Stimulated activated naive CD4-positive, alpha-beta T cell (primary cell): ENCODE data around the gene NHP2.
"Not testable (repeated sequence)": the region's sequence is repeated elsewhere in the genome, so short reads cannot be mapped to it uniquely, and the experiment has no call there.

Experiments used
- DNase-seq, 6 experiments: peaks; one replicate each; lab custom pipeline; 2025; lab: John Stamatoyannopoulos, UW

Gene NHP2

GRCh38 chr5:178153530-178154340 is at the start of gene NHP2:
Gene NHP2 (minus strand): TSS chr5:178153885. CDS start chr5:178153817, 68 bp downstream.
- peak; percentile 94 to 97 (median 96) for DNase-seq

DNA sequence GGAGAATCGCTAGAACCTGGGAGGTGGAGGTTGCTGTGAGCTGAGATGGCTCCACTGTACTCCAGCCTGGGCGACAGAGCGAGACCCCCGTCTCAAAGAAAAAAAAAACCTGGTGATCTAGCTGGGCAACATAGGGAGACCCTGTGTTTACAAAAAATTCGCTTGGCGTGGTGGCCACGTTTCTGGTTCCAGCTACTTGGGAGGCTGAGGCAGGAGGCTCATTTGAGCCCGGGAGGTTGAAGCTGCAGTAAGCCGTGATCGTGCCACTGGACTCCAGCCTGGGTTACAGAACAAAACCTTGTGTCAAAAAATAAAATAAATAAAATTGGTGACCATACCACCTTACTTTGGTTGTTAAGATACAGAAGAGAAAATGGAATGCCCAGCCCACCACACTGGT is 48.9 kb upstream of the NHP2 start:
- DNase-seq, result no peak

DNA sequence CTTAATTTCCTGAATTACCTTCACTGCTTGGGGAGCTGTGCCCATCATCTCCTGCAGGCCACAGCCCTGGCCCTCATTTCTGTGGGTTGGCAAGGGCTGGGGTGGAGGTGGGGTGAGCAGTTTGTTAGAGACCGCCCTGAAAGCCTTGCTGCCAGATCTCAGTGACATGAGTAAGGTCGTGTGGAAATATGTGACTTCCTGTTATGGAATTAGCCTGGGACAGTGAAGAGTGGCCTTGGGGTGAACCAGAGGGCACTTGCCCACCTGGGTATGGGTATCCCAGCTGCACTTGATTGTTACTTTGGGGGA is 48.2 kb upstream of the NHP2 start:
- no peak for DNase-seq

DNA sequence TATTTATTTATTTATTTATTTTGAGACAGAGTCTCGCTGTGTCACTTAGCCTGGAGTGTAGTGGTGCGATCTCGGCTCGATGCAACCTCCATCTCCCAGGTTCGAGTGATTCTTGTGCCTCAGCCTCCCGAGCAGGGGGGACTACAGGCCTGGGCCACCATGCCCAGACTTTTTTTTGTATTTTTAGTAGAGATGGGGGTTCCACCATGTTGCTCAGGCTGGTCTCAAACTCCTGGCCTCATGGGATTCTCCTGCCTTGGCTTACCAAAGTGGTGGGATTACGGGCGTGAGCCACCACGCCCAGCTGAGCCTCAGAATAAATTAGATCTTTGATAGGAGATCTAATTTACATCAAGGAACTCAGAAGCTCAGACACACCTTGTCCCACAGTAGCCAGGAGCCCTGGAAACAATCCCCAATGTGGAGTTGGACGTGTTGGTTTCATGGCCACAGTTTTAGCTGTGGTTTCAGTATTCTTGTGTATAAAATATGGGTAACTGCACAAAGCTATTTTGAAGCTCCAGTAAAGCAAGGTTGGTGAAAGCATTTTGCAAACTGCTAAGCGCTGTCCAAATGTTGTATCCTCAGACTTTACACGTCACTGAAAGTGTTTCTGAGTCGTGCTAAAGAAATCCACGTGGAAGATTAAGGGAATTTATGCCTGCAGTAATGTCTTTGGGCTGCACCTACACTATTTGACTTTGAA is 47.7 kb upstream of the NHP2 start:
- no peak for DNase-seq

- DNase-seq, result no peak
Observed at GRCh38 chr5:178199581-178200434, 46.1 kb upstream of the NHP2 start.

DNA sequence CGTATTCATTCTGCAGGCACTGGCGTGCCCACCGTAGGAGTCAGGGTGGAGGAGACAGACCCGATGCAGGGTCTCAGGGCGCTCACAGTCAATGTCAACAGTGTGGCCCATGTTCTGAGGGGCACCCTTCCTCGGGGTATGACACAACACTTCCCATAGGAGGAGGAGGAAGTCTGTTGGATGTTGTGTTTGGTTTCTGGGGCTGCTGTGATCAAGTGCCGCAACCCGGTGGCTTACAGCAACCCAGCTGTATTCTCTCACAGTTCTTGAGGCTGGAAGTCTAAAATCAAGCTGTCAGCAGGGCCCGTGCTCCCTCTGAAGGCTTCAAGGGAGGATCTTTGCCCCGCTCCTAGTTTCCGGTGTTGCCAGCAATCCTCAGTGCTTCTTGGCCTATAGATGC is 45.0 kb upstream of the NHP2 start:
- no peak for DNase-seq

GRCh38 chr5:178198151-178198550 is 44.5 kb upstream of the NHP2 start:
- DNase-seq, result not testable (repeated sequence)

GRCh38 chr5:178196986-178197385 is 43.3 kb upstream of the NHP2 start:
- no peak for DNase-seq

GRCh38 chr5:178196281-178196812 is 42.7 kb upstream of the NHP2 start:
- no peak for DNase-seq

- DNase-seq, result no peak
Observed at GRCh38 chr5:178194026-178194425, 40.3 kb upstream of the NHP2 start.

DNA sequence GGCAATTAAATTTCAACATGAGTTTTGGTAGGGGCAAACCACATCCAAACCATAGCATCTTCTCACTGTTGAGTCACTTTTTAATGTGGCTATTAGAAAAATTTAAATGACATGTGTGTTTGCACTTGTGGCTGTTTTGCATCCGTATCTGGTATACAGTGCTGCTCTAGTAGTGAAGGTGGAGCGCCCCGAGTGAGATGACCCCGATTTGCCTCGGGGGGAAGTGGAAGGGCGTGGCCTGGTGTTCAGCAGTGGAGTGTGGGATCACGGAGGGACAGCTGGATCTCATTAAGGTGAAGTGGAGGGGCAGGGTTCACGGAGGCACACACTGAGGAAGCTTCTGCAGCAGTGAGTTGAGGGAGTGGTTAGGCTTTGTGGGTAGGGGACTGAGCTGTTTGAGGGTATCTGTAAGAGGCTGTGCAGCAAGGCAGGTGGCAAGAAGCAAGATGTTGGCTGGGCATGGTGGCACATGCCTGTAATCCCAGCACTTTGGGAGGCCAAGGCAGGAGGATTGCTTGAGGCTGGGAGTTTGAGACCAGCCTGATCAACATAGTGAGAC is 39.6 kb upstream of the NHP2 start:
- DNase-seq, result no peak

GRCh38 chr5:178192787-178193186 is 39.1 kb upstream of the NHP2 start:
- DNase-seq, result no peak

DNA sequence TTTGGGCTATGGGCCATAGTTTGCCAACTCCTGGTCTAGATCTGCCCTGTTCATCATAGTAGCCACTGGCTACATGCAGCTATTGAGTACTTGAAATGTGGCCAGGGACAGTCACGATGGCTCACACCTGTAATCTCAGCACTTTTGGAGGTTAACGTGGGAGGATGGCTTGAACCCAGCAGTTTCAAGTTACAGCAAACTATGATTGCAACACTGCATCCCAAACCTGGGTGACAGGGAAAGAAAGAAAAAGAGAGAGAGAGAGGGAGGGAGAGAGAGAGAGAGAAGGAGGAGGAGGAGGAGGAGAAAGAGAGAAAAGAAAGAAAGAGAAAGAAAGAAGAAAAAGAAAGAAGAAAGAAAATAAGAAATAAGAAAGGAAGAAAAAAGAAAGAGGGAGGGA is 38.6 kb upstream of the NHP2 start:
- no peak for DNase-seq

GRCh38 chr5:178191661-178192060 is 38.0 kb upstream of the NHP2 start:
- DNase-seq, result no peak

GRCh38 chr5:178189433-178189832 is 35.7 kb upstream of the NHP2 start:
- no peak for DNase-seq

DNA sequence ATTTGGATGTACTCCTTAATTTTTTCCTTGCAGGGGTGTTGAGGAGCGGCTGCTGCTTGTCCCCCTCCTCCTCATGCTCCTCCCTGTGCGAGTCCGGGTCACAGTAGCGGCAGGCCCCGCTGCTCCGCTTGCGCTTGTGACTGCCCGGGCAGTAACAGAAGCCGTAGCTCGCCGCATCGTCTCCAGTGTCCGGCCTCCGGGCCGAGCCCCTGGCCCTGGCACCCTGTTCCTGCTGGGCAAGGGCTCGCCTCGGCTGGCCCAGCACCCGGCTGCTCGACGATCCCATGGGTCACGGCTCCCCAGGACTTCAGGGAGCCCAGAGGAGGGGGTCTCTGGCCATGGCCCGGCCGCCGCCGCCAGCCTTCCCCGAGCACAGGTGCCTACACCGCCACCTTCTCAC is 33.3 kb upstream of the NHP2 start, which contains the start of gene GMCL2:
Gene GMCL2 (minus strand): TSS at position 358 of the 400 bp plus-strand sequence. CDS start 72 bp downstream, at position 286.
- DNase-seq, result no peak

DNA sequence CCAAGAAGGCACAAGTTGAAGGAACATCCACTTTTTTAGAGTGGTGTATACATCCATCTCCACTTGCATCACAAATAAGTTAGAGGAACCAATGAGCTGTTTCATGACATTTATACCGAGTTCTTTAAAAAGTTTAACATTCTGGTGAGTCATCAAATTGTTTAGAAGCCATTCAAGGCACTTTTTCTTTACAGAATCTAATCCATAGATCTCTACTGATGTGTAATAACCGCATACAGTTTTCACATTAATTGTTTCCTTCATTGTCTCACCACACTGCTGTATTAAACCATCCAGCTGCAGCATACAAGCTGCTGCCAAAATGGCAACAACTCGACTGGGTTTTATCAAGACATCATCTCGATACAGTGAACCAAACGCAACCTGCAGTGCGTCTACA is 32.7 kb upstream of the NHP2 start:
- no peak for DNase-seq

- DNase-seq, result no peak
Observed at GRCh38 chr5:178182158-178182876, 28.6 kb upstream of the NHP2 start.

GRCh38 chr5:178180141-178180863 is 26.6 kb upstream of the NHP2 start:
- DNase-seq, result no peak

DNA sequence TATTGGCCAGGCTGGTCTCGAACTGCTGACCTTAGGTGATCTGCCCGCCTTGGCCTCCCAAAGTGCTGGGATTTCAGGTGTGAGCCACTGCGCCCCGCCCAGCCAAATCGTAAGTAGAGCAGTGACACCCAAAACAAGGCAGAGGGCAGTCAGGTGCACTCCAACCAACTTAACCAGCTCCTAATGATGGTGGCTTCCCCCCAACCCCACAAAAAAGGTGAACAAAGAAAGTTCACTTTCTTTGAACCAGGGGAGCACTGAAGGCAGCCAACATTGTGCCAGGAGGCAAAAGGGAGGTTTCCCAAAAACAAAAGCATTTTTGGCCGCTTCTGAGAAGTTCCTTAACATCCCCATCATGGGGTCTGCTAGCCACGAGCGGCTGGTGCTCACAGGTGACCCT is 23.9 kb upstream of the NHP2 start:
- no peak for DNase-seq

DNA sequence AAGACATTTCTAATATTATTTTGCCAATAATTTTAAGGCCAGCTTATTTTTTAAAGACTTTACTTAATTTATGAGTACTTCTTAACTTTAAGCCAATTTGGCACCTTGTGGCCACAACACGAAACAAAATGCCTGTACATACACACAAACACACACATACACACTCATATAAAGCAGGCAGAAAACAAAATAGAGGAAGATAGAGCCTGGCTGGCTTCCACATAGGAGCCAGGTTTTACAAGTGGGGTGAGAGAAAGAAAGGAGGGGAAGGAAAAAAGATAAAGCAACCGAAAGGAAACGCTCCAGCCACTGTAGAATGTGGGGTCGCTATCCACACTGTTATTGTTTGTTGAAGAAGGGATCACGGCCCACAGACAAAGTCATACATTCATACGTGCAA is 23.1 kb upstream of the NHP2 start:
- DNase-seq, result no peak
